IPS-20b (cell line): ENCODE data around the gene CFAP46.
"Not testable (repeated sequence)": the region's sequence is repeated elsewhere in the genome, so short reads cannot be mapped to it uniquely, and the experiment has no call there.

Source experiments
- H3K27ac ChIP-seq: one replicate; pipeline ENCODE4 v1.5.1; 2013; ENCODE audit warnings: low read length
- H3K27me3 ChIP-seq: 2 replicates; pipeline ENCODE4 v1.6.1; 2013; ENCODE audit warnings: mild to moderate bottlenecking, low read length, inconsistent platforms; ENCODE audit not compliant: insufficient read depth
- H3K36me3 ChIP-seq: 2 replicates; pipeline ENCODE4 v1.6.1; 2013; ENCODE audit warnings: low read depth, mild to moderate bottlenecking, inconsistent platforms, low read length, moderate library complexity; ENCODE audit not compliant: insufficient read depth
- H3K4me1 ChIP-seq: 2 replicates; pipeline ENCODE4 v1.6.1; 2013; ENCODE audit warnings: mild to moderate bottlenecking, control low read depth, inconsistent platforms, low read length, moderate library complexity; ENCODE audit not compliant: insufficient read depth
- H3K4me3 ChIP-seq: 2 replicates; pipeline ENCODE4 v1.5.1; 2013; ENCODE audit warnings: mild to moderate bottlenecking, low read length, inconsistent platforms
- H3K9ac ChIP-seq: 2 replicates; pipeline ENCODE4 v1.6.1; 2013; ENCODE audit warnings: low read depth, mild to moderate bottlenecking, inconsistent platforms, low read length, moderate library complexity
- H3K9me3 ChIP-seq: 2 replicates; pipeline ENCODE4 v1.6.1; 2013; ENCODE audit warnings: mild to moderate bottlenecking, low read depth, low read length, inconsistent platforms; ENCODE audit not compliant: insufficient read depth

Gene CFAP46

GRCh38 chr10:132832186-132832969 lies 110.0 kb downstream of the CFAP46 start:
- Histone ChIP-seq H3K27me3 (no peaks in the 10 kb centered on the region), H3K9me3 (no peaks in the 10 kb centered on the region), H3K9ac (no peak overlapping the region), H3K27ac (no peak overlapping the region), H3K4me3 (no peak overlapping the region), H3K4me1 (no peaks in the 10 kb centered on the region; the same call in 1 of the 2 replicates), H3K36me3 (no peaks in the 10 kb centered on the region)

GRCh38 chr10:132829403-132829802 lies 113.0 kb downstream of the CFAP46 start:
- Histone ChIP-seq H3K4me1 (no peaks in the 10 kb centered on the region), H3K27me3 (no peaks in the 10 kb centered on the region), H3K36me3 (no peaks in the 10 kb centered on the region), H3K27ac (no peak overlapping the region), H3K9ac (no peak overlapping the region), H3K4me3 (no peak overlapping the region), H3K9me3 (peaks cover 17% of the 10 kb centered on the region)

- Histone ChIP-seq H3K4me3 (no peak overlapping the region), H3K27me3 (no peaks in the 10 kb centered on the region), H3K9me3 (peaks cover 17% of the 10 kb centered on the region), H3K9ac (no peak overlapping the region), H3K36me3 (no peaks in the 10 kb centered on the region), H3K27ac (no peak overlapping the region), H3K4me1 (no peaks in the 10 kb centered on the region)
Measured at GRCh38 chr10:132828681-132829080, 113.7 kb downstream of the CFAP46 start.

- Histone ChIP-seq H3K4me3 (no peak overlapping the region), H3K27ac (no peak overlapping the region), H3K4me1 (no peaks in the 10 kb centered on the region), H3K9ac (no peak overlapping the region), H3K27me3 (no peaks in the 10 kb centered on the region), H3K9me3 (peaks cover 17% of the 10 kb centered on the region), H3K36me3 (no peaks in the 10 kb centered on the region)
Measured at GRCh38 chr10:132827861-132828539, 114.4 kb downstream of the CFAP46 start.

GRCh38 chr10:132827423-132827789 lies 115.0 kb downstream of the CFAP46 start:
- Histone ChIP-seq H3K27ac (no peak overlapping the region), H3K9me3 (peaks cover 17% of the 10 kb centered on the region), H3K9ac (no peak overlapping the region), H3K4me3 (no peak overlapping the region), H3K27me3 (no peaks in the 10 kb centered on the region), H3K36me3 (no peaks in the 10 kb centered on the region), H3K4me1 (no peaks in the 10 kb centered on the region)

- H3K4me3 ChIP-seq = no peak overlapping the region
- no peaks in the 10 kb centered on the region for H3K36me3 ChIP-seq
- peaks cover 17% of the 10 kb centered on the region for H3K9me3 ChIP-seq
- H3K27ac ChIP-seq = no peak overlapping the region
- no peak overlapping the region for H3K9ac ChIP-seq
- H3K4me1 ChIP-seq = no peaks in the 10 kb centered on the region
- no peaks in the 10 kb centered on the region for H3K27me3 ChIP-seq
Measured at GRCh38 chr10:132826524-132827422, 115.6 kb downstream of the CFAP46 start.

- H3K27me3 ChIP-seq, H3K9ac ChIP-seq, H3K27ac ChIP-seq, H3K4me3 ChIP-seq, H3K4me1 ChIP-seq, H3K36me3 ChIP-seq: not testable (repeated sequence)
- peaks cover 17% of the 10 kb centered on the region for H3K9me3 ChIP-seq
Measured at GRCh38 chr10:132825783-132826523, 116.4 kb downstream of the CFAP46 start.

GRCh38 chr10:132820056-132820455 lies 122.3 kb downstream of the CFAP46 start:
- no peaks in the 10 kb centered on the region for H3K4me1 ChIP-seq
- H3K36me3 ChIP-seq = no peaks in the 10 kb centered on the region
- no peak overlapping the region for H3K27ac ChIP-seq
- H3K9me3 ChIP-seq = peaks cover 8% of the 10 kb centered on the region
- H3K4me3 ChIP-seq = no peak overlapping the region
- no peak overlapping the region for H3K9ac ChIP-seq
- no peaks in the 10 kb centered on the region for H3K27me3 ChIP-seq

- Histone ChIP-seq H3K9ac (no peak overlapping the region), H3K9me3 (peaks cover 6% of the 10 kb centered on the region; the same call in 1 of the 2 replicates), H3K4me1 (no peaks in the 10 kb centered on the region), H3K36me3 (no peaks in the 10 kb centered on the region), H3K4me3 (no peak overlapping the region), H3K27ac (no peak overlapping the region), H3K27me3 (no peaks in the 10 kb centered on the region)
Measured at GRCh38 chr10:132817701-132818211, 124.6 kb downstream of the CFAP46 start.

- Histone ChIP-seq H3K27me3 (no peaks in the 10 kb centered on the region), H3K4me3 (no peak overlapping the region), H3K9me3 (peaks cover 6% of the 10 kb centered on the region; the same call in 1 of the 2 replicates), H3K4me1 (no peaks in the 10 kb centered on the region), H3K27ac (no peak overlapping the region), H3K9ac (no peak overlapping the region), H3K36me3 (no peaks in the 10 kb centered on the region)
Measured at GRCh38 chr10:132816718-132817117, 125.7 kb downstream of the CFAP46 start.
